Measurements from ENCODE around the gene CHURC1. TPM values are rescaled to one million over a fixed set of nuclear protein-coding genes. Genes with fewer than 3 reads are reported as not detected.

Gene CHURC1
- total RNA-seq, 3 donors from 2014 or later (not counting 1 experiment from before 2014, with no cell fraction given) = 56.1 to 65.5 (median 65.4) TPM

DNA sequence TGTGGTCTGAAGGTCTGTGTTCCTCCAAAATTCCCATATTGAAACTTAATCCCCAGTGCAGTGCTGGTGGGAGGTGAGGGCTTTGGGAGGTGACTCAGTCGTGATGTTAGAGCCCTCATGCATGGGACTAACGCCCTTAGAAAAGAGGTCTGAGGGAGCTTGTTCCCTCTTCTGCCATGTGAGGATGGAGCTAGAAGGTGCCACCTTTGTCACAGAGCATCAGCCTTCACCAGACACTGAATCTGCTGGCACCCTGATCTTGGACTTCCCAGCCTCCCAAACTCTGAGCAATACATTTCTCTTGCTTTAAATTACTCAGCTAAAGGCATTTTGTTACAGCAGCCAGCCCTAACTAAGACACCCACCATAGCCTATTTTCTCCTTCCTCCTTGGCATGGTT, 43.9 kb downstream of the CHURC1 start:
- H3K9me3 Mint-ChIP-seq = no peaks in the 10 kb centered on the region
- no peaks in the 10 kb centered on the region for H3K36me3 Mint-ChIP-seq
- H3K27me3 ChIP-seq (ENCODE audit: control insufficient read depth, insufficient read depth, low read length) = no peaks in the 10 kb centered on the region
- TF ChIP-seq, protein P1, sequence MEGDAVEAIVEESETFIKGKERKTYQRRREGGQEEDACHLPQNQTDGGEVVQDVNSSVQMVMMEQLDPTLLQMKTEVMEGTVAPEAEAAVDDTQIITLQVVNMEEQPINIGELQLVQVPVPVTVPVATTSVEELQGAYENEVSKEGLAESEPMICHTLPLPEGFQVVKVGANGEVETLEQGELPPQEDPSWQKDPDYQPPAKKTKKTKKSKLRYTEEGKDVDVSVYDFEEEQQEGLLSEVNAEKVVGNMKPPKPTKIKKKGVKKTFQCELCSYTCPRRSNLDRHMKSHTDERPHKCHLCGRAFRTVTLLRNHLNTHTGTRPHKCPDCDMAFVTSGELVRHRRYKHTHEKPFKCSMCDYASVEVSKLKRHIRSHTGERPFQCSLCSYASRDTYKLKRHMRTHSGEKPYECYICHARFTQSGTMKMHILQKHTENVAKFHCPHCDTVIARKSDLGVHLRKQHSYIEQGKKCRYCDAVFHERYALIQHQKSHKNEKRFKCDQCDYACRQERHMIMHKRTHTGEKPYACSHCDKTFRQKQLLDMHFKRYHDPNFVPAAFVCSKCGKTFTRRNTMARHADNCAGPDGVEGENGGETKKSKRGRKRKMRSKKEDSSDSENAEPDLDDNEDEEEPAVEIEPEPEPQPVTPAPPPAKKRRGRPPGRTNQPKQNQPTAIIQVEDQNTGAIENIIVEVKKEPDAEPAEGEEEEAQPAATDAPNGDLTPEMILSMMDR (IDR thresholded peaks at IDR 0.05) = no peak
- H3K4me3 ChIP-seq (ENCODE audit: low read length) = no peak overlapping the region
- H3K9me3 ChIP-seq (ENCODE audit: control insufficient read depth, insufficient read depth, low read length) = no peaks in the 10 kb centered on the region
- no peaks in the 10 kb centered on the region for H3K27me3 Mint-ChIP-seq (ENCODE audit: low read depth in 2 of 2)
- WGBS (ENCODE audit: insufficient coverage) = 97% methylated on average over 2 of the region's 2 CpGs
- no peak overlapping the region for H3K27ac Mint-ChIP-seq
- intact Hi-C loops (cut with micrococcal nuclease) = no loop called here
- peaks cover 0 to 9% of the 10 kb centered on the region in 2 donors for H3K4me1 Mint-ChIP-seq
- peaks cover 8% of the 10 kb centered on the region for H3K4me1 ChIP-seq (ENCODE audit: control insufficient read depth, insufficient read depth, low read length)
- H3K27ac ChIP-seq (ENCODE audit: low read length) = no peak overlapping the region
- DNase-seq (no peak), ATAC-seq (no peak)
- no peak overlapping the region for H3K4me3 Mint-ChIP-seq
- H3K36me3 ChIP-seq (ENCODE audit: control insufficient read depth, insufficient read depth, low read length) = no peaks in the 10 kb centered on the region

DNA sequence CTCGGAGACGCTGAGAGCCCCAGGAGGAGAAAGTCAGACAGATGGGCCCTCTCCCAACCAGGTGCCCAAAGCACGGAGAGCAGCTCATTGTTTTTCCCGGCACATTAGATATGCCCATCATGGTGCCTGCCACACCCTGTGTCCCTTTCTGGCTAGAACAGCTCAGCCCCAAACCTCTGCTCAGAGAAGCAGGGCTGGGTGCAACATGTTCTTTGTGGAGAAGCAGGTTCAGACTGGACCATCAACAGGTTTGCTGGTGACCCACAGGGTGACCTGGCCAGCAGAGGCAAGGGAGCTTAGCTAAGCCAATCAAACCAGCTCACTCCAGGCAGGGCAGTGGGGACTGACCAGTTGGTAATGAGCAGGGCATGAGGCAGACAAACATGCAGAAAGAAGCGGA, 44.5 kb downstream of the CHURC1 start:
- H3K27ac ChIP-seq (ENCODE audit: low read length) = no peak overlapping the region
- no peaks in the 10 kb centered on the region for H3K36me3 ChIP-seq (ENCODE audit: control insufficient read depth, insufficient read depth, low read length)
- 93% methylated on average over 5 of the region's 5 CpGs for WGBS (ENCODE audit: insufficient coverage)
- no peaks in the 10 kb centered on the region for H3K27me3 ChIP-seq (ENCODE audit: control insufficient read depth, insufficient read depth, low read length)
- DNase-seq (no peak), ATAC-seq (no peak)
- H3K4me1 ChIP-seq (ENCODE audit: control insufficient read depth, insufficient read depth, low read length) = peaks cover 8% of the 10 kb centered on the region
- H3K9me3 Mint-ChIP-seq = no peaks in the 10 kb centered on the region
- no peaks in the 10 kb centered on the region for H3K9me3 ChIP-seq (ENCODE audit: control insufficient read depth, insufficient read depth, low read length)
- peaks cover 0 to 9% of the 10 kb centered on the region in 2 donors for H3K4me1 Mint-ChIP-seq
- no peak overlapping the region for H3K4me3 Mint-ChIP-seq
- H3K4me3 ChIP-seq (ENCODE audit: low read length) = no peak overlapping the region
- no peaks in the 10 kb centered on the region for H3K27me3 Mint-ChIP-seq (ENCODE audit: low read depth in 2 of 2)
- intact Hi-C loops (cut with micrococcal nuclease) = no loop called here
- TF ChIP-seq, protein P1 (IDR thresholded peaks at IDR 0.05) = no peak
- H3K27ac Mint-ChIP-seq = no peak overlapping the region
- H3K36me3 Mint-ChIP-seq = no peaks in the 10 kb centered on the region

DNA sequence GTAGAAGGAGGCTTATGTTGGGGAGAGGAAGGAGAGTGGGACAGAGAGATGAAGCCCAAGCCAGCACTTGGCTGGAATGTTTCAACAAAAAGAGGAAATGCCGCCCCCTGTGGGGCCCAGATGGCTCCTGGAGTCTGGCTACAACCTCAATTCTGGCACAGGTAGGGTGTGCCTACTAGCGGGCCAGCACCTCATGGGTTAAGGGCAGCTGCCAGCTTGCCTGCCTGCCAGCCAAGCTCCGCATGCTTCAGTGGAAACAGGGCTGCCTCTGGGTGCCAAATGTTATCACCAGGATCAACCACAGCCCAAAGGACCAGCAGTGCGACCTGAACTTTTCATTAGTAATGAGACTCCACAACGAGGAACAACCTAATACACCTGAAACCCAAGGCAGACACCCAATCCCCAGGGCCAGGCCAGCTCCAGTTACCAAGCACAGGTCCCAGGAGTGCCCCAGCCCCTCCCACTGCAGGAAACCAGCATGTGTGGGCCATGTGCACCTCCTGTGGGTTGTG, 46.6 kb downstream of the CHURC1 start:
- no peaks in the 10 kb centered on the region for H3K36me3 ChIP-seq (ENCODE audit: control insufficient read depth, insufficient read depth, low read length)
- DNase-seq = no peak
- H3K27ac Mint-ChIP-seq = no peak overlapping the region

More for the DNA sequence above, 46.6 kb downstream of the CHURC1 start:
- H3K4me3 ChIP-seq (ENCODE audit: low read length) = no peak overlapping the region
- intact Hi-C loops (cut with micrococcal nuclease) = no loop called here
- peaks cover 8% of the 10 kb centered on the region for H3K4me1 ChIP-seq (ENCODE audit: control insufficient read depth, insufficient read depth, low read length)
- Mint-ChIP-seq H3K27me3 (ENCODE audit: low read depth in 2 of 2) (no peaks in the 10 kb centered on the region), H3K4me3 (no peak overlapping the region), H3K4me1 (peaks cover 0 to 9% of the 10 kb centered on the region in 2 donors), H3K9me3 (no peaks in the 10 kb centered on the region), H3K36me3 (no peaks in the 10 kb centered on the region)
- 56% methylated on average over 5 of the region's 5 CpGs for WGBS (ENCODE audit: insufficient coverage)
- H3K27ac ChIP-seq (ENCODE audit: low read length) = no peak overlapping the region
- TF ChIP-seq, protein P1 (IDR thresholded peaks at IDR 0.05) = no peak
- H3K9me3 ChIP-seq (ENCODE audit: control insufficient read depth, insufficient read depth, low read length) = no peaks in the 10 kb centered on the region
- H3K27me3 ChIP-seq (ENCODE audit: control insufficient read depth, insufficient read depth, low read length) = no peaks in the 10 kb centered on the region
- peak in 2 of 3 donors; percentile 37 to 42 for ATAC-seq

Measured in natural killer cell (primary cell).